Measurements from ENCODE around the gene MMP15.
"Not testable (repeated sequence)": the region's sequence is repeated elsewhere in the genome, so short reads cannot be mapped to it uniquely, and the experiment has no call there.

Gene MMP15

GRCh38 chr16:58090396-58090795 is 64.8 kb downstream of the MMP15 start:
- DNase-seq: not testable (repeated sequence)

DNA sequence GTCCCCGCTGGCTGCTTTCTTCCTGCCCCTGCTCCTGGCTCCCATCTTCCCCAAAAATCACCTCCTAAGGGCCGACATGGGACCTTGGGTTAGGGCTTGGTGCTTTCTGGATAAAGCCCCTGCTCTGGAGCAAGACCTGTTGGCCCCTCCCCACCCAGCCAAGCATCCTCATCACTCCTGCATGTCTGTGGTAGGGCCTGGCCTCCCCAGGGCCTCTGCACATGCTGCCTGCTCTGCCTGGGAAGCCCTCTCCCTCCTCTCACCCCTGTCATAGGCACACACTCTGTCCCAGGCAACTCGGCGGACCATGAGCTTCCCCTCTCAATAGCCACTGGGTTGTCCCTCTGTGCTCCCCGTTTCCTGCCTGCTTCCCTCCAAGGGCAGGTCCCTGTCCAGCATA is 68.5 kb downstream of the MMP15 start:
- no peak for DNase-seq

DNA sequence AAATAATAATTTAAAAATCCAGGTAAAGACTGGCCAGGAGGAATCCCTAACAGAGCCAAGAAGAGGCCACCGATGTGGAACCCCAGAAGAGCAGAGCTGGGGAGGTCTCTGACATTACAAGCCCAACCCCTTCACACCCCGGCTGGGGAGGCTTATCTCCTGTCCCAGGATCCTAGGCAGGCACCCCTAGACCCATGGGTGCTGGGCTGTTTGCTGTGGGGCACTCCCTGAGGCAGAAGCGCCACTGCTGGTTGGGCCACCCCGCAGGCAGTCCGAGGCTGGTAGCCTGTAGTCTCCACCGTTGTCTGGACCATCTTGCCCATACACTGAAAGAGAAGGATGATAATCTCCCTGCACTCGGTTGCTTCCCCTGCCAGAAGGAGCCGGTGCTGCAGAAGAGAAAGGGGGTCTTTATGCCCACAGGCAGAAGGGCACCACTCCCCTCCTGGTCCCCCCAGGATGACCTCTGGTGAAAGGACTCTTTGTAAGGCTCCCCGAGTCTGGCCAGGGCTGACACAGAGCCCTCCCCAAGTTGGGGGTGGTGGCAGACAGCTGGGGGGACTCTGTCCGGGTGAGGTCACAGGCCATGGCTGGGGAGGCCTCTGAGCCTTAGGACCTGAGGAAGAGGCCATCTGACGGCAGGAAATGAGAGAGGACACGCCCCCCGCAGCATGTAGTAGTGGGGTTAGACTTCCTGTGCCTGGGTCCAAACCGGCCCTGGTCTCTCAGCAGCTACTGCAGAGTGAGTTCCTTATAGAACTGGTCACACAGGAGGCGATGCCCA is 69.4 kb downstream of the MMP15 start:
- no peak for DNase-seq

DNA sequence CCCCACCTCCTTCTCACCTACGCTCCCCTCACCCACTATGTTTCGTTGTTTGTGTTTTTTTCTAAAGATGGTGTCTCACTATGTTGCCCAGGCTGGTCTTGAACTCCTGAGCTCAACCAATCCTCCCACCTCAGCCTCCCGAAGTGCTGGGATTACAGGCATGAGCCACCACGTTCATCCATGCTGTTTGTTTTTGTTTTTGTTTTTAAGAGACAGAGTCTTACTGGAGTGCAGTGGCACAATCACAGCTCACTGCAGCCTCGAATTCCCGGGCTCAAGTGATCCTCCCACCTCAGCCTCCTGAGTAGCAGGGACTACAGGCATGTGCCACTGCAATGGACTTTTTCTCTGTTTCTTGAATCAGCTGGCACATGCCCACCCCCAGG is 70.0 kb downstream of the MMP15 start:
- not testable (repeated sequence) for DNase-seq

DNA sequence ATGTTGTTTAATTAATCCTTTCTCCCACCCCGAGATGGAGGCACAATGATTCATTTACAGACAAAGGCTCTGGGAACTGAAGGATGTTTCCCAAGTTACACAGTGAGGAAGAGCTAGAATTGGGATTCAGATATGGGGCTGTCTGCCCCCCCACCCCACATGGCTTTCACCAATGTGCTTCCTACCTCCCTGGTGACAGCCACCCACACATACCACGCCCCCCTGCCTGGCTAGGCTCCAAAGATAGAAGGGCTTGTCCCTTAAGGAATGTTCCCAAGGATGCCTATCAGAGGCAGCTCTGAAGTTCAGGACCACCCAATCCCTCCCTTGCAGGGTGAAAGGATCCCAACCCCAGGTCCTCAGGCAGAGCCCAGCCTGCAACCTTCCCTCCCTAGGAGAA is 70.7 kb downstream of the MMP15 start:
- DNase-seq: no peak

Data from NCI-H774 (cell line).